MM.1S (cell line): ENCODE measurements around the gene USP12.

Experiments
- DNase-seq: peaks from one replicate; pipeline ENCODE4 v3.0.0-alpha.2; 2015
- H2AFZ ChIP-seq: fragments of 300-600 bp; sonication (generic); 2 replicates; pipeline ENCODE4 v1.6.0; 2016; ENCODE audit warnings: antibody characterized with exemption, low read length
- H3F3A ChIP-seq: fragments of 300-600 bp; sonication (generic); 2 replicates; pipeline ENCODE4 v1.6.1; 2016; ENCODE audit warnings: mild to moderate bottlenecking, antibody characterized with exemption, low read length, moderate library complexity, mixed read lengths; ENCODE audit not compliant: insufficient read depth
- H3K27ac ChIP-seq: fragments of 300-600 bp; sonication (generic); 2 replicates; pipeline ENCODE4 v1.5.1; 2016; ENCODE audit warnings: mild to moderate bottlenecking, low read length
- H3K27me3 ChIP-seq: fragments of 300-600 bp; sonication (generic); replicated peaks from 2 replicates; pipeline ENCODE4 v1.6.0; 2016; ENCODE audit warnings: low read length; ENCODE audit not compliant: insufficient read depth
- H3K36me3 ChIP-seq: fragments of 300-600 bp; sonication (generic); replicated peaks from 2 replicates; pipeline ENCODE4 v1.6.1; 2016; ENCODE audit warnings: mild to moderate bottlenecking, low read length, mixed read lengths; ENCODE audit not compliant: insufficient read depth
- H3K4me1 ChIP-seq: fragments of 300-600 bp; sonication (generic); 2 replicates; pipeline ENCODE4 v1.6.1; 2016; ENCODE audit warnings: low read length, mixed read lengths
- H3K4me2 ChIP-seq: fragments of 300-600 bp; sonication (generic); 2 replicates; pipeline ENCODE4 v1.6.0; 2016; ENCODE audit warnings: low read depth, low read length
- H3K4me3 ChIP-seq: fragments of 300-600 bp; sonication (generic); 2 replicates; pipeline ENCODE4 v1.5.1; 2016; ENCODE audit warnings: low read length, mixed read lengths
- H3K79me2 ChIP-seq: fragments of 300-600 bp; sonication (generic); 2 replicates; pipeline ENCODE4 v1.6.1; 2016; ENCODE audit warnings: mixed run types, low read length, mixed read lengths
- H3K9ac ChIP-seq: fragments of 300-600 bp; sonication (generic); 2 replicates; pipeline ENCODE4 v1.6.1; 2016; ENCODE audit warnings: low read length, mixed read lengths
- H3K9me2 ChIP-seq: fragments of 300-600 bp; sonication (generic); replicated peaks from 2 replicates; pipeline ENCODE4 v1.6.1; 2016; ENCODE audit warnings: mild to moderate bottlenecking, low read length, mixed read lengths; ENCODE audit not compliant: insufficient read depth
- H3K9me3 ChIP-seq: fragments of 300-600 bp; sonication (generic); replicated peaks from 2 replicates; pipeline ENCODE4 v1.6.1; 2016; ENCODE audit warnings: mild to moderate bottlenecking, low read length, mixed read lengths; ENCODE audit not compliant: insufficient read depth
- H4K20me1 ChIP-seq: fragments of 300-600 bp; sonication (generic); 2 replicates; pipeline ENCODE4 v1.6.1; 2016; ENCODE audit warnings: mild to moderate bottlenecking, low read length, moderate library complexity, mixed read lengths; ENCODE audit not compliant: insufficient read depth
- EZH2 ChIP-seq: fragments of 300-600 bp; sonication (generic); optimal IDR thresholded peaks from 2 replicates; pipeline ENCODE3; 2017; ENCODE audit warnings: low read depth, mild to moderate bottlenecking, antibody characterized with exemption, low read length, mixed read lengths
- EZH2phosphoT487 ChIP-seq: fragments of 300-600 bp; sonication (generic); IDR thresholded peaks from 2 replicates; pipeline ENCODE4 v1.6.1; 2018; ENCODE audit warnings: antibody characterized with exemption, low read length
- TF ChIP-seq, protein P1 (sequence below): fragments of 300-600 bp; sonication (generic); IDR thresholded peaks from 2 replicates; pipeline ENCODE4 v1.5.1; 2016; ENCODE audit warnings: antibody characterized with exemption, low read length, mixed read lengths

The USP12 gene

DNA sequence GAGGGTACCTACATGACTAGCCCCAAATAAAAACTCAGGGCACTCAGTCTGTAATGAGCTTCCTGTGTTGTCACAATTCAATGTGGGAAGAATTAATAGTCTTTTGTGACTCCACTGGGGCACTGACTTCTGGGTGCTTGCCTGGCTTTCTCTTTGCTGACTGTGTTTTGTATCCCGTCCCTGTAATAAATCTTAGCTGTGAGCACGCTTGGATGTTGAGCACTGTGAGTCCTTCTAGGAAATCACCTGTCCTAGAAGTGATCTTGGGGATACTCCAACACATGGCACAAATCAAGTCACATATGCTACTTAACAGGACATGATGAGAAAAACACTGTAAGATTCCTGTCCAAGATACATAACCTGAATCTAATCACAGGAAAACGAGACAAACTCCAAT lies 83.0 kb downstream of the USP12 start:
- Histone ChIP-seq H3K27me3 (no peaks in the 10 kb centered on the region), H3K9me3 (no peaks in the 10 kb centered on the region), H3K27ac (no peak overlapping the region), H3F3A (no peaks in the 10 kb centered on the region), H3K9ac (no peak overlapping the region), H3K4me3 (no peak overlapping the region), H3K4me1 (no peaks in the 10 kb centered on the region), H3K36me3 (no peaks in the 10 kb centered on the region), H3K79me2 (no peaks in the 10 kb centered on the region), H3K9me2 (no peaks in the 10 kb centered on the region), H2AFZ (no peak overlapping the region), H3K4me2 (no peak overlapping the region), H4K20me1 (no peaks in the 10 kb centered on the region)
- no peak for TF ChIP-seq EZH2phosphoT487
- DNase-seq, result no peak

DNA sequence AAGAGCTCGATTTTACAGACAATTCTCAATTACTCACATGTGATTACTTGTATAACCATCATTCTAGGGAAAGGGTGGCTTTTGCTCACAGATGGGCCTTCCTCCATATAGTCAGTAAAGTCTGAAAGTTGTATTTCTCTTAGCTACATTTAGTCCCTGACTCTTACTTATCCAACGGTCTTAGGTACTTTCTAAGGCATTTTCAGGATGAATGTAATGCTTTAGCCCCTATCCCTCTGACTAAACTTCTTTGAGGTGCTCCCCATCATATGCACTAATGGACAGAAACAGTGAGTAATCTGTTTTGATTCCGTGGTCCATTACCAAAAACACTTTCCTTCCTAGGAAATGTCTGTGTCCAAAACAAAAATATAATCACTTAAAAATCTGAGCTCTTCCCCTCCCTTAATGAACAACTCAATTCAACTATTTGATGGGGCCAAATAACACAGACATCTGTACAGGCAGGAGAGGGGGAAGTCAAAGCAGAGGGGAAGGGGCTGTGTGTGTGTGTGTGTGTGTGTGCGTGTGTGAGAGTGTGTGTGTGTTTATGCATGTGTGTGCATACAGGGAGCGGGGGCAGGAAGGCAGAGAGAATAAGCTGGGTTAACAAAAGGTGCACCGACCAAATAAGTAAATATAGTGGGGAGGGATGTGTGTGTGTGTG lies 84.9 kb downstream of the USP12 start:
- H3K9ac ChIP-seq, result no peak overlapping the region
- H3K4me1 ChIP-seq, result no peaks in the 10 kb centered on the region
- no peaks in the 10 kb centered on the region for H3K79me2 ChIP-seq
- H3K9me3 ChIP-seq, result no peaks in the 10 kb centered on the region
- H3K4me3 ChIP-seq, result no peak overlapping the region
- no peak overlapping the region for H2AFZ ChIP-seq
- H3K27ac ChIP-seq, result no peak overlapping the region
- no peaks in the 10 kb centered on the region for H3K36me3 ChIP-seq
- H3K9me2 ChIP-seq, result no peaks in the 10 kb centered on the region
- H4K20me1 ChIP-seq, result no peaks in the 10 kb centered on the region
- DNase-seq, result no peak
- H3K4me2 ChIP-seq, result no peak overlapping the region
- H3K27me3 ChIP-seq, result no peaks in the 10 kb centered on the region
- no peak for TF ChIP-seq EZH2
- no peaks in the 10 kb centered on the region for H3F3A ChIP-seq

DNA sequence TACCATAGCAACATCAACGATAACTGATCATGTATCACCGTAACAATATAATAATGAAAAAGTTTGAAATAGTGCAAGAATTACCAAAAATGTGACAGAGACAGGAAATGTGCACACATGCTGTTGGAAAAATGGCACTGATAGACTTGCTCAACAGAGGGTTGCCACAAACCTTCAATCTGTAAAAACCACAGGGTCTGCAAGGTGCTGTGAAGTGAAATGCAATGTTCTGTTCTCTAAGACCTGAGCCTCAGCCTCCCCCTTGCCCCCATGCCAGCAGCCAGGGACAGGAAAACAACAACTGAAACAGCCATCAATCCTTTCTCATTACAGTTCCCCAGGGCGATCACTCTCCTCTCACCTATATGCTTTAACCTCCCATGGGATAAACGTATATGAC lies 88.4 kb downstream of the USP12 start:
- no peaks in the 10 kb centered on the region for H3K27me3 ChIP-seq
- H2AFZ ChIP-seq, result no peak overlapping the region
- no peak for TF ChIP-seq EZH2phosphoT487
- TF ChIP-seq, protein P1, sequence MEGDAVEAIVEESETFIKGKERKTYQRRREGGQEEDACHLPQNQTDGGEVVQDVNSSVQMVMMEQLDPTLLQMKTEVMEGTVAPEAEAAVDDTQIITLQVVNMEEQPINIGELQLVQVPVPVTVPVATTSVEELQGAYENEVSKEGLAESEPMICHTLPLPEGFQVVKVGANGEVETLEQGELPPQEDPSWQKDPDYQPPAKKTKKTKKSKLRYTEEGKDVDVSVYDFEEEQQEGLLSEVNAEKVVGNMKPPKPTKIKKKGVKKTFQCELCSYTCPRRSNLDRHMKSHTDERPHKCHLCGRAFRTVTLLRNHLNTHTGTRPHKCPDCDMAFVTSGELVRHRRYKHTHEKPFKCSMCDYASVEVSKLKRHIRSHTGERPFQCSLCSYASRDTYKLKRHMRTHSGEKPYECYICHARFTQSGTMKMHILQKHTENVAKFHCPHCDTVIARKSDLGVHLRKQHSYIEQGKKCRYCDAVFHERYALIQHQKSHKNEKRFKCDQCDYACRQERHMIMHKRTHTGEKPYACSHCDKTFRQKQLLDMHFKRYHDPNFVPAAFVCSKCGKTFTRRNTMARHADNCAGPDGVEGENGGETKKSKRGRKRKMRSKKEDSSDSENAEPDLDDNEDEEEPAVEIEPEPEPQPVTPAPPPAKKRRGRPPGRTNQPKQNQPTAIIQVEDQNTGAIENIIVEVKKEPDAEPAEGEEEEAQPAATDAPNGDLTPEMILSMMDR, result no peak
- no peak for TF ChIP-seq EZH2
- no peak for DNase-seq
- no peaks in the 10 kb centered on the region for H3F3A ChIP-seq
- H3K9me2 ChIP-seq, result no peaks in the 10 kb centered on the region
- no peak overlapping the region for H3K27ac ChIP-seq
- no peak overlapping the region for H3K4me3 ChIP-seq
- H3K79me2 ChIP-seq, result no peaks in the 10 kb centered on the region
- H3K9me3 ChIP-seq, result no peaks in the 10 kb centered on the region
- H3K36me3 ChIP-seq, result no peaks in the 10 kb centered on the region
- H3K4me1 ChIP-seq, result no peaks in the 10 kb centered on the region
- H3K4me2 ChIP-seq, result no peak overlapping the region
- H4K20me1 ChIP-seq, result no peaks in the 10 kb centered on the region
- no peak overlapping the region for H3K9ac ChIP-seq

DNA sequence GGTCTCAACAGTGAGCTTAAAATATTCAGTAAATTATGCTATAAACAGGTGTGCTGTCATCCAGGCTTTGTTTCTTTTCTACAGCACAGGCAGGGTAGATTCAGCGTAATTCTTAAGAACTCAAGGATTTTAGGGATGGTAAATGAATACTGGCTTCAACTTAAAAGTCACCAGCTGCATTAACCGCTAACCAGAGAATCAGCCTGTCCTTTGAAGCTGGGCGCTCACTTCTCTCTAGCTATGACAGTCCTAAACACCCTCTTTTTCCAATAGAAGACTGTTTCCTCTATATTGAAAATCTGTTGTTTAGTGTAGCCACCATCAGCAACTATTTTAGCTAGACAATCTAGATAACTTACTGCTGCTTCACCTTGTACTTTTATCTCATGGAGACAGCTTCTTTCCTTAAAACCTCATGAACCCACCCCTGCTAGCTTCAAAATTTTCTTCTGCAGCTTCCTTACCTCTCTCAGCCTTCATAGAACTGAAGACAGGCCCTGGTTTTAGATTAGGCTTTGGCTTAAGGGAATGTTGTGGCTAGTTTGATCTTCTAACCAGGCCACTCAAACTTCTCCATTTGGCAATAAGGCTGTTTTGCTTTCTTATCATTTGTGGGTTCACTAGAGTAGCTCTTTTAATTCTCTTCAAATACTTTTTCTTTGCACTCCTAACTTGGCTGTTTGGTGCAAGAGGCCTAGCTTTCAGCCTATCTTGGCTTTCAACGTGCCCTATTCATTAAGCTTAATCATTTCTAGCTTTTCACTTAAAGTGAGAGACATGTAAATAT lies 89.5 kb downstream of the USP12 start:
- no peak for DNase-seq

More for the DNA sequence above, 89.5 kb downstream of the USP12 start:
- H2AFZ ChIP-seq, result no peak overlapping the region
- H3K36me3 ChIP-seq, result no peaks in the 10 kb centered on the region
- H3K4me2 ChIP-seq, result no peak overlapping the region
- H3K27ac ChIP-seq, result no peak overlapping the region
- H3K79me2 ChIP-seq, result no peaks in the 10 kb centered on the region
- H3K9me2 ChIP-seq, result no peaks in the 10 kb centered on the region
- H3F3A ChIP-seq, result no peaks in the 10 kb centered on the region
- H3K4me3 ChIP-seq, result no peak overlapping the region
- H4K20me1 ChIP-seq, result no peaks in the 10 kb centered on the region
- H3K9ac ChIP-seq, result no peak overlapping the region
- TF ChIP-seq EZH2phosphoT487 (no peak), EZH2 (no peak)
- TF ChIP-seq, protein P1, result no peak
- no peaks in the 10 kb centered on the region for H3K4me1 ChIP-seq
- H3K27me3 ChIP-seq, result no peaks in the 10 kb centered on the region
- no peaks in the 10 kb centered on the region for H3K9me3 ChIP-seq
